NCI-H2107 treated with DMSO at 0.1 percent for 48 hours (cell line): ENCODE measurements around the gene CORO2B.

Source experiments
- DNase-seq: peaks from one replicate; lab custom pipeline; 2025; ENCODE audit not compliant: unreplicated experiment; lab: John Stamatoyannopoulos, UW

Gene CORO2B

DNA sequence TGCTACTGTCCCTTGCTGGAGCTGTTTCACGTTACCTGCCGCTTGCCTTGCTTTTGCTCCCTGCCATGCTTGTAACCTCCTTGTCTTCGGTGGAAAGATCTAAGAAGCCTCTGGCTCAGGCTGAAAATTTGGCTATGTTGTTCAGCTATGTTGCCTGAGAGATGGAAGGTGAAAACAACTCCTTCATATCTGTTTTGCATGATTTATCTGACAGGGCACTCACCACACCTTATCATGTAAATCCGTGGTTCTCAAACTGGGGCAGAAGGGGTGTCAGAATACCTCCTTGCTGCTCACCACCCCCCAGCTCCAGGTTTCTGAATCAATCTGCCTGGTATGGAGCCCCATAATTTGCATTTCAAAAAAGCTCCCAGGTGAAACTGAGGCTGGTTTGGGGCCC is 6.5 kb upstream of the CORO2B start:
- no peak for DNase-seq

GRCh38 chr15:68572921-68573320 is 5.9 kb upstream of the CORO2B start:
- no peak for DNase-seq

DNA sequence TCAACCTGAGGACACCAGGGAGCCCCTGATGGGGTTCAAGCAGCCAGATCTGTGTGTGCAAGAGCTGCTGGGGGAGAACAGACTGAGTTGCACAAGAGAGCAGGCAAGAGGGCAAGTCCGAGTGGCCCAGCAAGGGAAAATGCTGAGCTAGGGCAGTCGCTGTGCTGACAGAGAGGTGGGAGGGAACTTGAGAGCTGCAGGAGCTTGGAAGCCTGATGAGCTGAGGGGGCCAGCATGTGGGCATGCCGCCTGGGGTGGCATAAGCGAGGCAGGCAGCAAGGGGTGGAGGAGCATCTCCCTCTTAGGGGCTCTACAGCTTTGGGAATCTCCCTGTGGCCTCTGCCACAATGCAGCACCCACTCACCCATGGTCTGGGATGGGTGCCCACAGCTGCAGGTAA is 4.7 kb upstream of the CORO2B start:
- DNase-seq: no peak

DNA sequence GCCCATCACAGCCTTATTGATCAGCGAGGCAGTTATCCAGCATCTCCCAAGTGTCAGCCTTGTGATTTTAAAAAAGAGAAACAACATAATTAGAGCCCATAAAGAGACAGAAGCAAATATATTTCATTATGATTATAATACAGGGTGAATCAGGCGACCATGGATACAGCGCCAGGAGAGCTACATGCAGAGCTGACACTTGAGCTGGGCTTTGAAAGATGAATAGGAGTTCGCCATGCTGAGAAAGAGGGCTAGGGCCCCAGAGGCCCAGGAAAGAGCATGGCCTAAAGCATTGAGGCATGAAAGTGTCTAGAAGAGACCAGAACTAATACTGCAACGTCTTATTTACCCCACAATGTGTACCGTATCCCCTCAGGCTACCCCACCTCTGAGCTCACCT is 4.2 kb upstream of the CORO2B start:
- no peak for DNase-seq

DNA sequence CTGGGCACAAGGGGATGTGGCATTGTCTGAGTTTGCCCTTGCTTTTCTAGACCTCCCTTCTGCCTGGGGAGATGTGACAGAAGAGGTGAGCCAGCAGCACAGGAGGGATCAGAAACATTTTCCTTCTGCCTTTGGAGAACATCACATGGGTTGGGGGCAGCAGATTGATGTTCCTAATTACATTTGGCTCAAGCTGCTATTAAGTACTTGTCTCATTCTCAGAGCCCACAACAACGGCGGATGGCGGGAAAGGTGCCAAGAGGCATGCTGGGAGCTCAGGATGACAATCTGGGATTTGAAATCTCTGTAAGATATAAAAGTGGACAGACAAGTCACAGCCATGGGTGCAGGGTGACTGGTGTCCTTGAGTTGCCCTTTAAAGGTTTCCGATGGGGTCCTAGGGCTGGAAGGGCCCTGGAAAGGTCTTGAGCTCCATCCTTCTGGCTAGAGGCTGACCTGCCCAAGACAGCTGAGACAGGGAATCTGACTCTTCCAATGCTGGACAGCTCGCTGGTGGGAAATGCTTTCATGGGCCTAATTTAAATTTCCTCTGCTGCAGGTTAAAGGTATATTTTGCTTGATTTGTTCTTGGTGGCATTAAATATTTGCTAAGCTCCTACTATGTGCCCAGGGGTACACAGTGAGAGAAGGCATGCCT is 2.4 kb upstream of the CORO2B start:
- no peak for DNase-seq

DNA sequence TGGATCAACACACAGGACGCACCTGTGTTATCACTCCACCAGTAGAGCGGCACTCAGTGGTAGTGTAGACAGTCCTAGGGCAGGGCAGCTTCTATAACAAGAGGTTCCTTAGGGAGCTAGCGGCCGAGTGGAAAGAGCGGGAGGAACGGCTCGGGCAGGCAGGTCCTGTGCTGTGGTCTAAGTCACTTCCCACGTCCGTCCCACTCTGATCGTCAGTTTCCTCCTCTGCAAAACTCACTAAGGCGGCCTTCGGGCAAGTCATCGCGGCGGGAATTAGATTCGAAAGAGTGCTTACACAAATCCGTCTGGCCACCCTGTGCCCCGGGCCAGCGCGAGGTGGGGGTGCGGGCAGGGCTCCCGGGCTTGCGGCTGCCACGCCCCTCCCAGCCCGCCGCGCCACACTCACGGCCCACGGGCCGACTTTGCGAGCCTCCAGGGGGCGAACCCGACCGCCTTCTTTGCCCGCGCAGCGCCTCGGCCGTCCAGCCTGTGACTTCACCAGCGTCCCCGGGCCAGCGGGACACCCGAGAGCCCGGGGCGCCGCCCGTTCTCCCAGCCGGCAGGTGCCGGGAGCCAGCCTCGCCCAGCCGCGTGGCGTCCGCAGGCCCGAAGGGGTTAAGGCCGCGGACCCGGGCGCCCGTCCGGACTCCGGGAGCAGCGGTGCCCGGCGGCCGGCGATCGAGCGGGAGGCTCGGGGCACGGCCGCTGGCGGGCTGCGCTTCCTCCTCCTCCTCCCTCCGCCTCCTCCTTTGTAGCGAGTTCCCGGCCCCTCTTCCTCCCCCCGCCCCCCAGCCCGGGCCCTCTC is 416 bp upstream of the CORO2B start:
- no peak for DNase-seq

- no peak for DNase-seq
Measured at GRCh38 chr15:68580026-68580882, 1.5 kb downstream of the CORO2B start.

- DNase-seq: no peak
Measured at GRCh38 chr15:68580883-68581155, 2.0 kb downstream of the CORO2B start.

- DNase-seq: no peak
Measured at GRCh38 chr15:68581725-68582124, 2.9 kb downstream of the CORO2B start.

DNA sequence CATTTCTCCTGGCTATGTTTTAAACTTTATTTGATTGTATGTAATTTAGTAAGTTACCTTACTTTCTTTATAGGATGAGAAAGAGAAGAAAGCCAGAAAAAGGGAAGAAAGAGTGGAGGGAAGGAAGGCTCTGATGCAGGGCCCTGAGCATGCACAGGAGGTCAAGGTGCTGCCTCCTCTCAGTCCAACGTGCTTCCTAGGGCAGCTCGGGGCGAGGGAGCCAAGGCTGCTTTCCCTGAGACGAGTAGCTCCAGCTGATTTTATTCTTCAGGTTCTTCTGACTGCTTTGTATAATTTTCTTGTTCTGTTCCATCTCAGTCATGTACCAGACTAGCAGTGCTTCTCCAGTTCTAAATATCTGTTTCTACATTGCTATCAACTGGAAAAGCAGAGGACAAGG is 3.4 kb downstream of the CORO2B start:
- no peak for DNase-seq

DNA sequence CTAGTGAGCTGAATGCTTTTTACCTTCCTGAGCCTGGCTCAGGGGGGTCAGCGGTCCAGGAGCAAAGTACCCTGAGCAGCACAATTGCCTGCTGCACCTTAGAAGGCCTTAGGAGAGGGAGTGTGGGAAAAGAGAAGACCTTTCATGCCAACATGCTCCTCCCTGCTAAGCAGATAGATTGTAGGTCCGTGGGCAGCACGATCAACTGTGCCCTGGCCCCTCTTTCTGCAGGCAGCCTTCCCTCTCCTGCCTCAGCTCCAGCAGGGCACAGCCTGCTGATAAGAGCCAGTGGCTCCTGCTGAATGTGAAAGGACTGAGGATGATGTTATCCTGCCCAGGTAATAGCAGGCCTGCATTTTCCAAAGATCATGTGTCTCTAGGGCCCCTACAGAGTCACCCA is 4.1 kb downstream of the CORO2B start:
- DNase-seq: no peak

DNA sequence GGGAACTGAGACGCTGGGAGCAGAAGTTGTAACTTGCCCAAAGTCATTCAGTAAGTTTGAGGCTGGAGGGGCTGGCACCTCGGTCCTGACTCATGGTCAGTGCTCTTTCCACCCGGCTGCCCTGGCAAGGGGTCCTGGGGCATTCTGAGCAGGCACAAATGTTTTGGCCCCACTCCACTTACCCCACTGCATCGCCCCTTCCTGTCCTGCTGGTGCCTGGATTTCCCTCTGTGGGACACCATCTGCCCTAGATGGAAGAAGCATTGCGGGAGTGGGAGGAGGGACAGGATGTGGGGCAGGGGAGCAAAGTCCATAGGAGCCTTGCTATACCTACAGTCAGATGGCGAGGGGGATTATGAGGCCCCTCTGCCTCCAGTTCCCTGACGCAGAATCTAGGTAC is 4.5 kb downstream of the CORO2B start:
- no peak for DNase-seq

DNA sequence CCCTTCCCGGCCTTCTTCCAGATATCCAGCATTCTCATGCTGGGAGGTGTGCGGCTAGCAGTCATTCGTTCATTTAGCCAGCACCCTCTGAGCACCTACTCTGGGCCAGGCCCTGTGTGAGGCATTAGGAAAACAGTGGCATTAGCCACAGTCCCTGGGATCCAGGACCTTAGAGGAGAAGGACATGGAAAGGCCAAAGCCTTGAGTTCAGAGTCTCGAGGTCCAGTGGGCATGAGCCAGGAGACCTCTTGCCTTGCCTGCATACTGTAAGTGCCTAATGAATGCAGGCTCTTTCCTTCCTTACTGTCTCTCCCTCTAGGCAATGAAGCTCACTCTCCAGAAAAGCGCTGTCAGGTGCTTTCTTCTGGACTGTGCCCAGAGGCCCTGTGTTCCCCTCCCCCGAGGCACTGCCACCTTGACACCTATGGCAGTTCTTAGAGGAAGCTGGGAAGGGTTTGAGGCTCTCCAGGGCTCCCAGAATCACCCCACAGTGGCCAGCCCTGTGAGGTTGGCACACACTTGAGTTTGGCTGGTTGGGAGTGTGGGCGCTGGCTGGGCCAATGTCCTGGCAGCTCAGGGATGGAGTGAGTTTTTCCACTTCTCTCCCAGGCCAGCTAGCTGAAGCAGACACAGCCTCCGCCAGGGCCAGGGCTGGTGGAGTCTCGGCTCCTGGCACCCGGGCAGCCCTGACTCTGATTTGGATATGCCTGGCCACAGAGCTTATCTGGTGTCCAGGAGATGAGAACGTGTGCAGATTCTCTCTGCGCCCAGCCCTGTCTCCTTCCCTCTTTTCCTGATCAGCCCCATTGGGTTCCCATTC is 5.4 kb downstream of the CORO2B start:
- DNase-seq: no peak

DNA sequence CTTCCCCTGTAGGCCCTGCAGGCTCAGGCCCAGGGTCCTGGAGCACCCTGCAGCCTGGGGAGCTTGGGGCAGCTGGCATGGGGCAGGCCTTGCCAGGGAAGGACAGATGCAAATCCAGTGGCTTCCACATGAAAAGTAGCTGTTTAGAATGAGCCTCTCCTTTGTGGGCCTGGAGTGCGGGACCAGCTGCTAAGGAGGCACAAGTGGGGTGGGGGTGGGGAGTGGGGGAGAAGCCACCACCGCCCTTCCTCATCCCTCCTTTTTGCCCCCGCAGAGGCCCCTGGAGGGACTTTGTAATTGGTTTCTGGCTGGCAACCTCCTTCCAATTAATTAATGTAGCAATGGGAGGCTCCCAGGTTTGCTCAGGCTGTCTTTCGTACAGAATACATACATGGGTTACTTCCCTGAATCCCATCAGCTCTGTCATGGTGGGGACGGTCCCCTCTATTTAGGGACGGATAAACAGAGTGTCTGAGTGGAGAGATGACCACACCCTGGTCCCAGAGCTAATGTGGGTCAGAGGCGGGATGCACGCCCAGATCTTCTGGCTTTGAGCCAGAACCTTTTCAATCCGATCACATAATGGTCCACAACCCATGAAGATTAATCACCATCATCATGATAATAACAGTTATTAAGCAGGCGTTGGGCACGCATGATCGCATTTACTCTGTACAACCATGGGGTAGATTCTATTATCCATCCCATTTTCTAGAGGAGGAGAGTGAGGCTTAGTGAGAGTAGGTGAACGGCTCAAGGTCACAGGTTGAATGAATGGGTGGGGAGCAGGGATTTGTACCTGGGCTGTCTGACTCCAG is 6.2 kb downstream of the CORO2B start:
- DNase-seq: no peak

DNA sequence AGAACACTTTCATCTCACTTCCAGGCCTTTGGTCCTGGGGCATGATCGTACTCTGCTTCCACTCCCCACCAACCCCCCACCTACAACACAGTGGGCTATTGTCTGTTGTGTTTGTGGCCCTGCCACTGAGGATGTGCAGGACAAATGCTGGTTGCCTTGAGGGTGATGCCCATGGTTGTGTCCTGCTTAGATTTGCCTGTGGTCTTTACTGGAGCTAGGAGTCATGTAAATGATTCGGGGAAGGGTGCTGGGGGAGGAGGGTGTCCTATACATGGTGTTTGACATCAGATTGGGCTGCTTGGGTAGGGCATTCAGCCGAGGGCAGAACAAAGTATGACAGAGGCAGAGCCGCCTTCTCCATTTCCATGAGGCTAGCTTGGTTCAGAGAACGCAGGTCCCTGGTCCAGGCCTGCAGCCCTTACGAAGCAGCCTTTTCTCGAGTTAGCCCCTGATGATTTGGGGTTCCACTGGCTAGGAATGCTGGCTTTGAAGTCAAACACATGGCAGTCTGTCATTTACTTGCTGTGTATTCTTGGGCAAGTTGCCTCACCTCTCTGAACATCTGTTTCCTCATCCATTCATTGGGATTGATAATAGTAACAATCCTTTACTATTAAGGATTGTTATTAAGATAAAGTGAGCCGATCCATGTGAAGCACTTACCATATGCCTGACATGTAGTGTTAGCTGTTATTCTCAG is 6.9 kb downstream of the CORO2B start:
- no peak for DNase-seq

DNA sequence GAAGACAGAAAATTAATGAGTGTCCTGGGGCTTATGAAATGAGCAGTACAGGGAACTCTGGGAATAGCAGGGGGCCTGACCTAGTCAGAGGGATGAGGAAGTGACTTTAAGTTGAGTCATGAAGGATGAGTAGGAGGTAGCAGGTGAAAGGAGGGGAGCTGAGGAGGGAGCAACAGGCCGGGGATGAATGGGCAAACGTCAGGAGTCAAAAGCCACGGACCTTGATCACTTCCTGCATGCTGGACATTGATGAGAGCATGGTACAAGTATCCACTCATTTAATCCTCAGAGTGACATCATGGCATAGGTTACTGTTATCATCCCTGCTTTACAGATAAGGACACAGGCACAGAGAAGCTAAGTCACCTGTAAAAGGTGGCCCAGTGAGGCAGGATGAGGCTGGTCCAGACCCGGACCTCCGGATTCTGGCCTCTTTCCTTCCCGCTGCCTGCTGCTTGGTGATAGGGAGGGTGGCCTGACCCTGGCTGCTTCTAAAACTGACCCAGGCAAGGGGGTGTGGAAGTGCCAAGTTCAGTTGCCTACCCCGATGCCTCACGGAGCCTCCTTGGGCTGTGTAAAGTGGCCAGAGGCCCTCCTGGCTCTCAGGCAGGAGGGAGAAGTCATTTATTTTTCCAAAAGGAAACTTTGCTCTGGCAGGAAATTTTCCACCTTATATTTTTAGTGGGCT is 7.6 kb downstream of the CORO2B start:
- DNase-seq: no peak

- no peak for DNase-seq
Measured at GRCh38 chr15:68587769-68588385, 9.1 kb downstream of the CORO2B start.

GRCh38 chr15:68589053-68589452 is 10.3 kb downstream of the CORO2B start:
- no peak for DNase-seq
